Bronchial epithelial cell (primary cell): ENCODE measurements around the gene DNASE1L3. TPM values are rescaled to one million over a fixed set of nuclear protein-coding genes. Genes with fewer than 3 reads are reported as not detected.

Source experiments
- DNase-seq: peaks from one replicate; pipeline ENCODE4 v3.0.0-alpha.2; 2010; ENCODE audit warnings: low read depth
- FAIRE-seq: peaks from 2 replicates; lab custom pipeline; 2011; peaks lifted over from hg19 to GRCh38; lab: Jason Lieb, UNC
- H3K27me3 ChIP-seq: 2 replicates; pipeline ENCODE4 v1.5.1; 2011; ENCODE audit warnings: low read length; ENCODE audit not compliant: control insufficient read depth, insufficient read depth
- H3K36me3 ChIP-seq: 2 replicates; pipeline ENCODE4 v1.5.1; 2011; ENCODE audit warnings: low read length; ENCODE audit not compliant: control insufficient read depth, insufficient read depth
- H3K4me3 ChIP-seq: 2 replicates; pipeline ENCODE4 v1.5.1; 2011; ENCODE audit warnings: mild to moderate bottlenecking, low read depth, low read length, control low read depth
- total RNA-seq: library from RNA; depleted of rRNA; stranded (reverse); fragments of >200 nt; gene quantifications from 2 replicates; pipeline ENCODE4 v1.2.1, GENCODE V29; 2014
- TF ChIP-seq, protein P1 (sequence below): IDR thresholded peaks from 2 replicates; pipeline ENCODE4 v1.5.1; 2011; ENCODE audit warnings: mild to moderate bottlenecking, moderate library complexity, low read length, control low read depth, inconsistent platforms; ENCODE audit not compliant: insufficient read depth, severe bottlenecking

DNASE1L3 gene
- total RNA-seq, 1 donor from 2014 or later: not detected

DNA sequence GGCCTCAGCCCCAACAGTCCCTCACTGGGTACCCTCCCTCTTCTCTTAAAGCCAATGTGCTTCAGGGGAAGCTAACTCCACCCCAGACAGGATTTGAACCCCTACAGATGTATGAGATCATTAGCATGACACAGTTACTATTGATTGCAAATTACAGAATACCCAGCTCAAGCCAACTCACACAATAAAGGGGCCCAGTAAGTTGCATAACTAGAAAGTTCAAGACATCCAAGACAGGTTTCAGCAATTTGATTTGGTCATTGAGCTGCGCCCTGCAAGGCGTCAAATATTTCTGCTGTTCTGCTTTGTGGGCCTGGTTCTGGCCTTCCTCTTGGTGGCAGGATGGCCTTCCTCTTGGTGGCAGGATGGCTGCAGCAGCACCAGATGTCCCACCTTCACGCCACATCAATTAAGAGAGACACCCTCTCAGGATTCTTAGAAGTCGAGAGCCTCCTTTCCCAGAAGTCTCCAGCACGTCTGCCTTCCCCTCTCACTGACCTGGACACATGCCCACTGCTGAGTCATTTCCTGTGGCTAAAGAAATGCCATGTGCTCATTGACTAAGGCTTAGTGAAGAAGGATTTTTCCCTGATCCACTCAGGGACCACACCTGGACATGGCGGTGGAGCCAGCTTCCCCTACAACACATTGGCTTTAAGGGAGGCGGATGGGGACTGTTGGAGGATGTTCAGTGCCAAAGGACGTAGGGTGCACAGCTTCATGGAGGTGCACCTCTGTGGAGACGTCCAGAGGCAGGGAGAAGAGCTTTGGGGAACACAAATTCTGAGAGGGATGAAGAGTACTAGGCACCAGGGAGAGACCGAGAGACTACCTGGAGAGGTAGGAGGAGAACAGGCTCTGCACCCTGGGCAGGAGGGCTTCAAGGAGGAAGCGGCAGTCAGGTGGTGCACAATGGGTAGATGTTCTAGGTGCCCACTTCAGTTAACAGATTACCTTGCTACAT, 49.1 kb downstream of the DNASE1L3 start:
- H3K4me3 ChIP-seq: no peak overlapping the region
- peak; percentile 95 for DNase-seq
- no peaks in the 10 kb centered on the region for H3K27me3 ChIP-seq
- TF ChIP-seq, protein P1, sequence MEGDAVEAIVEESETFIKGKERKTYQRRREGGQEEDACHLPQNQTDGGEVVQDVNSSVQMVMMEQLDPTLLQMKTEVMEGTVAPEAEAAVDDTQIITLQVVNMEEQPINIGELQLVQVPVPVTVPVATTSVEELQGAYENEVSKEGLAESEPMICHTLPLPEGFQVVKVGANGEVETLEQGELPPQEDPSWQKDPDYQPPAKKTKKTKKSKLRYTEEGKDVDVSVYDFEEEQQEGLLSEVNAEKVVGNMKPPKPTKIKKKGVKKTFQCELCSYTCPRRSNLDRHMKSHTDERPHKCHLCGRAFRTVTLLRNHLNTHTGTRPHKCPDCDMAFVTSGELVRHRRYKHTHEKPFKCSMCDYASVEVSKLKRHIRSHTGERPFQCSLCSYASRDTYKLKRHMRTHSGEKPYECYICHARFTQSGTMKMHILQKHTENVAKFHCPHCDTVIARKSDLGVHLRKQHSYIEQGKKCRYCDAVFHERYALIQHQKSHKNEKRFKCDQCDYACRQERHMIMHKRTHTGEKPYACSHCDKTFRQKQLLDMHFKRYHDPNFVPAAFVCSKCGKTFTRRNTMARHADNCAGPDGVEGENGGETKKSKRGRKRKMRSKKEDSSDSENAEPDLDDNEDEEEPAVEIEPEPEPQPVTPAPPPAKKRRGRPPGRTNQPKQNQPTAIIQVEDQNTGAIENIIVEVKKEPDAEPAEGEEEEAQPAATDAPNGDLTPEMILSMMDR: no peak
- H3K36me3 ChIP-seq: peaks cover 35% of the 10 kb centered on the region
- FAIRE-seq: peak; percentile 95

DNA sequence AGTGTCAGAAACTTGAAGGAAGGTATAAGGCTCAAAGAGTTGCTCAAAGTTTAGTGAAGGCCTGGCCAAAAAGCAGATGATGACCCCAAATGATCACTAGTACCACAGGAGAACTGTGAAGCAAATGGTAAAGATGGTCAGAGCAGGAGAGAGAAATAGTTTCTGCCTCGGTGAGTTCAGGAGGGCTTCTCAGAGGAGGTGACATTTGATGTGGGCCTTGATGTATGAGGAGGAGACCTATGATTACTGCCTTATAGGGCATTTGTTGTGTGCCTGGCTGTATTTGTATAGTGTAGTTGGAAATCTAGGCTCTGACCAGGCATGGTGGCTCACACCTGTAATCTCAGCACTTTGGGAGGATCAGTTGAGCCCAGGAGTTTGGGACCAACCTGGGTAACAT, 50.4 kb downstream of the DNASE1L3 start:
- peaks cover 43% of the 10 kb centered on the region for H3K36me3 ChIP-seq
- FAIRE-seq (peak; percentile 70), DNase-seq (no peak)
- no peak overlapping the region for H3K4me3 ChIP-seq
- no peaks in the 10 kb centered on the region for H3K27me3 ChIP-seq
- TF ChIP-seq, protein P1: no peak

GRCh38 chr3:58158442-58159153, 52.2 kb downstream of the DNASE1L3 start:
- DNase-seq (no peak), FAIRE-seq (no peak)
- peaks cover 38% of the 10 kb centered on the region for H3K36me3 ChIP-seq
- no peaks in the 10 kb centered on the region for H3K27me3 ChIP-seq
- no peak overlapping the region for H3K4me3 ChIP-seq
- TF ChIP-seq, protein P1: no peak

GRCh38 chr3:58157700-58158099, 53.1 kb downstream of the DNASE1L3 start:
- TF ChIP-seq, protein P1: no peak
- DNase-seq: no peak
- H3K4me3 ChIP-seq: no peak overlapping the region
- FAIRE-seq: no peak
- no peaks in the 10 kb centered on the region for H3K27me3 ChIP-seq
- H3K36me3 ChIP-seq: peaks cover 38% of the 10 kb centered on the region

- DNase-seq (no peak), FAIRE-seq (peak; percentile 58)
- Histone ChIP-seq H3K27me3 (no peaks in the 10 kb centered on the region), H3K4me3 (no peak overlapping the region), H3K36me3 (peaks cover 45% of the 10 kb centered on the region)
- TF ChIP-seq, protein P1: no peak
These were observed 54.9 kb downstream of the DNASE1L3 start for GRCh38 chr3:58155838-58156237.
